Adrenal gland (tissue), 12 donors: Measurements from ENCODE around the gene CUL9. TPM values are rescaled to one million over a fixed set of nuclear protein-coding genes. Genes with fewer than 3 reads are reported as not detected.

Experiments used
- DNase-seq, 7 donors: peaks; one replicate each; pipeline ENCODE4 v3.0.0-alpha.2; 2019 to 2020
- H3K27ac ChIP-seq, 5 donors: fragments of 200-600 bp; sonication (generic) in 4 of 5; 1 replicate in 3 of 5; 2 replicates in 2 of 5; pipeline versions ENCODE4 v1.5.1 to v1.8.0; 2016 to 2020; ENCODE audit warnings: mild to moderate bottlenecking in 1 of 5
- H3K27me3 ChIP-seq: fragments of 200-600 bp; 2 replicates; pipeline ENCODE4 v1.8.0; 2021
- H3K36me3 ChIP-seq, 2 donors: fragments of 200-600 bp; replicated peaks in 1 of 2; 1 replicate in 1 of 2; 2 replicates in 1 of 2; pipeline versions ENCODE4 v1.5.1 to v1.8.0; 2018 to 2022
- H3K4me1 ChIP-seq, 2 donors: fragments of 200-600 bp; replicated peaks in 1 of 2; 1 replicate in 1 of 2; 2 replicates in 1 of 2; pipeline versions ENCODE4 v1.5.1 to v1.8.0; 2018 to 2021
- H3K4me3 ChIP-seq, 4 donors: fragments of 200-600 bp; sonication (generic) in 3 of 4; one replicate each; pipeline ENCODE4 v1.5.1; 2016 to 2018
- H3K9me3 ChIP-seq, 3 donors: fragments of 200-600 bp; sonication (generic) in 1 of 3; replicated peaks in 1 of 3; 1 replicate in 2 of 3; 2 replicates in 1 of 3; pipeline versions ENCODE4 v1.5.1 to v1.8.0; 2016 to 2021
- POLR2A ChIP-seq, 2 donors: fragments of 450-650 bp; IDR thresholded peaks; one replicate each; pipeline ENCODE4 v1.6.1; 2017; ENCODE audit warnings: antibody characterized with exemption in 2 of 2, mild to moderate bottlenecking in 2 of 2, moderate library complexity in 1 of 2
- WGBS, 4 donors: extraction: QIAGEN DNeasy Blood & Tissue Kit in 2 of 4; methylation state at CpG; one replicate each; pipeline versions ENCODE4 v1.1.5 to v1.1.7; 2013 to 2017; 5-methylcytosine and 5-hydroxymethylcytosine counted together
- intact Hi-C, 2 donors: fragments of 100-400 bp; cut with DNase I; formaldehyde crosslinking; loops; one replicate each; pipeline versions ENCODE4 v1.14.1 to v1.15.0; 2022 to 2023
- polyA plus RNA-seq, 3 donors: library from polyadenylated mRNA; stranded (reverse); fragments of 200-250 nt in 2 of 3; fragments of 350-450 nt in 1 of 3; fragmentation: Illumina TruSeq in 1 of 3; extraction: RNeasy Lipid Tissue Mini Kit (QIAGEN cat#74804) in 1 of 3; gene quantifications; one replicate each; pipeline ENCODE4 v1.2.3, GENCODE V29; 2013 to 2014
- total RNA-seq, 9 donors: library from RNA; depleted of rRNA in 4 of 9; stranded (reverse); fragments of >200 nt in 4 of 9; fragments of 120-200 nt in 1 of 9; fragmentation: NEBNext Ultra II Directional in 1 of 9; extraction: Animal tissue kit (Norgen Biotek cat#: 25700) in 1 of 9; gene quantifications; one replicate each; pipeline versions ENCODE4 v1.1.0 to v1.2.4, GENCODE V29; 2013 to 2023
- TF ChIP-seq, protein P1 (sequence below), 6 experiments: fragments of 450-650 bp in 4 of 6; fragments of 200-600 bp in 2 of 6; sonication (generic) in 1 of 6; IDR thresholded peaks; 1 replicate in 5 of 6; 2 replicates in 1 of 6; pipeline versions ENCODE4 v1.5.1 to v1.8.0; 2016 to 2021; ENCODE audit warnings: antibody characterized with exemption in 6 of 6, mild to moderate bottlenecking in 2 of 6, moderate library complexity in 1 of 6
- donor health status: healthy with polysubstance abuse.
- donor health status: Bipolar disorder and iron deficiency.
- donor health status: DM: yes; HTN: yes; CAD: no.
- donor health status: DM: no; HTN: no; CAD: no.
- donor health status: DM: no; HTN: no; CAD: no.
- donor health status: DM: yes; HTN: yes; CAD: no.

Gene CUL9
- total and polyA plus RNA-seq, 12 donors, result 13.3 to 195 (median 33.8) TPM

DNA sequence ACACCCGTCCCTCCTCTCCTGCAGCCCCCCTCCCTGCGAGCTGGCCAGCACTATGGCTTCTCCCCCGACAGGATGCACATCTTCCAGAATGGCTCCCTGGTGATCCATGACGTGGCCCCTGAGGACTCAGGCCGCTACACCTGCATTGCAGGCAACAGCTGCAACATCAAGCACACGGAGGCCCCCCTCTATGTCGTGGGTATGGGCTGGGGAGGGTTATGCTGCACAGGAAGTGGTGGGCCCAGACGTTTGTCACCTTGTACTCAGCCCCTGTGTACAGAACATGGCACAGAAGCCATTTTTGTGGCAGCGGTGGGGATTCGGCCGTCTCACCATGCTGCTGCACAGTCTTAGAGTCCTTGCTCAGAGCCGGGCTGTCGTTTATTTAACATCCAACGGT, 39.9 kb upstream of the CUL9 start:
- Histone ChIP-seq H3K27me3 (no peaks in the 10 kb centered on the region), H3K27ac (no peak overlapping the region)
- 70 to 76% (median 72%) methylated on average over 2 to 14 of the region's 14 CpGs for WGBS, 4 donors

GRCh38 chr6:43143235-43144128, 38.5 kb upstream of the CUL9 start:
- H3K4me1 ChIP-seq, result peaks cover 0 to 6% of the 10 kb centered on the region in 2 donors
- peak; percentile 85 to 94 (median 89) for DNase-seq
- H3K27me3 ChIP-seq, result no peaks in the 10 kb centered on the region
- intact Hi-C loops, result loop anchor here (5.0 kb wide), 2 partner anchors 81 to 236 kb away; no protein-coding TSS in a partner anchor
- no peak for TF ChIP-seq POLR2A (IDR thresholded peaks at IDR 0.05)
- TF ChIP-seq, protein P1, sequence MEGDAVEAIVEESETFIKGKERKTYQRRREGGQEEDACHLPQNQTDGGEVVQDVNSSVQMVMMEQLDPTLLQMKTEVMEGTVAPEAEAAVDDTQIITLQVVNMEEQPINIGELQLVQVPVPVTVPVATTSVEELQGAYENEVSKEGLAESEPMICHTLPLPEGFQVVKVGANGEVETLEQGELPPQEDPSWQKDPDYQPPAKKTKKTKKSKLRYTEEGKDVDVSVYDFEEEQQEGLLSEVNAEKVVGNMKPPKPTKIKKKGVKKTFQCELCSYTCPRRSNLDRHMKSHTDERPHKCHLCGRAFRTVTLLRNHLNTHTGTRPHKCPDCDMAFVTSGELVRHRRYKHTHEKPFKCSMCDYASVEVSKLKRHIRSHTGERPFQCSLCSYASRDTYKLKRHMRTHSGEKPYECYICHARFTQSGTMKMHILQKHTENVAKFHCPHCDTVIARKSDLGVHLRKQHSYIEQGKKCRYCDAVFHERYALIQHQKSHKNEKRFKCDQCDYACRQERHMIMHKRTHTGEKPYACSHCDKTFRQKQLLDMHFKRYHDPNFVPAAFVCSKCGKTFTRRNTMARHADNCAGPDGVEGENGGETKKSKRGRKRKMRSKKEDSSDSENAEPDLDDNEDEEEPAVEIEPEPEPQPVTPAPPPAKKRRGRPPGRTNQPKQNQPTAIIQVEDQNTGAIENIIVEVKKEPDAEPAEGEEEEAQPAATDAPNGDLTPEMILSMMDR (IDR thresholded peaks at IDR 0.05), result peak; percentile 88 to 99 (median 96)
- WGBS, 4 donors, result 12 to 37% (median 22%) methylated on average over 5 to 25 of the region's 25 CpGs
- no peaks in the 10 kb centered on the region for H3K9me3 ChIP-seq
- H3K27ac ChIP-seq, result no peak overlapping the region
- no peak overlapping the region for H3K4me3 ChIP-seq
- no peaks in the 10 kb centered on the region for H3K36me3 ChIP-seq

More for the DNA sequence above, 39.9 kb upstream of the CUL9 start:
- Histone ChIP-seq H3K4me1 (peaks cover 0 to 6% of the 10 kb centered on the region in 2 donors), H3K36me3 (no peaks in the 10 kb centered on the region), H3K9me3 (no peaks in the 10 kb centered on the region), H3K4me3 (no peak overlapping the region)
- TF ChIP-seq, protein P1 (IDR thresholded peaks at IDR 0.05), result no peak
- no peak for TF ChIP-seq POLR2A (IDR thresholded peaks at IDR 0.05)
- no peak for DNase-seq
- intact Hi-C loops, result loop anchor here (5.0 kb wide), 2 partner anchors 80 to 235 kb away; no protein-coding TSS in a partner anchor

DNA sequence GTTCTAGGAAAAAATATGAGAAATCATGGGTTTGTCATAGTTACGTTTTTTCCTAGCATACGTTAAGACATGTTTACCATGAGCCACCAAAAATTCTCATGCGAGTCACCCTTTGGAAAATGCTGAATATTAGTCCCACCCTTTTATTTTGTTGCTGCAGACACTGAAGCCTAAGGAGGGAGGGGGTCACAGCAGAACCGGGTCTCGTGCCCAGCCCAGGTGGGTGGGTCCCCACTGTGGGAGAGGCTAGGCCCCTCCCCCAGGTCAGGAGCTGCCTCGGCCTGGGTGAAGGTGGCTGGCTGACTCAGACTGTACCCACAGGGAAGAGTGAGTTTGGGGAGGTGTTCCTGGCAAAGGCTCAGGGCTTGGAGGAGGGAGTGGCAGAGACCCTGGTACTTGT, 37.1 kb upstream of the CUL9 start:
- no peak overlapping the region for H3K4me3 ChIP-seq
- WGBS, 4 donors, result 65 to 80% (median 76%) methylated on average over 5 to 6 of the region's 6 CpGs
- no peak overlapping the region for H3K27ac ChIP-seq
- no peaks in the 10 kb centered on the region for H3K27me3 ChIP-seq
- peaks cover 0 to 6% of the 10 kb centered on the region in 2 donors for H3K4me1 ChIP-seq
- TF ChIP-seq, protein P1 (IDR thresholded peaks at IDR 0.05), result no peak
- no peak for TF ChIP-seq POLR2A (IDR thresholded peaks at IDR 0.05)
- H3K36me3 ChIP-seq, result no peaks in the 10 kb centered on the region
- DNase-seq, result no peak
- H3K9me3 ChIP-seq, result no peaks in the 10 kb centered on the region
- intact Hi-C loops, result loop anchor here (5.0 kb wide), 3 partner anchors 73 to 238 kb away; no protein-coding TSS in a partner anchor

- no peak overlapping the region for H3K27ac ChIP-seq
- no peaks in the 10 kb centered on the region for H3K36me3 ChIP-seq
- no peak for DNase-seq
- intact Hi-C loops, result loop anchor here (5.0 kb wide), 2 partner anchors 74 to 239 kb away; no protein-coding TSS in a partner anchor
- WGBS, 4 donors, result 76 to 94% (median 89%) methylated on average over 3 of the region's 3 CpGs
- H3K9me3 ChIP-seq, result no peaks in the 10 kb centered on the region
- H3K4me1 ChIP-seq, result peaks cover 0 to 6% of the 10 kb centered on the region in 2 donors
- TF ChIP-seq, protein P1 (IDR thresholded peaks at IDR 0.05), result no peak
- TF ChIP-seq POLR2A (IDR thresholded peaks at IDR 0.05), result no peak
- H3K4me3 ChIP-seq, result no peak overlapping the region
- no peaks in the 10 kb centered on the region for H3K27me3 ChIP-seq
These were observed 35.7 kb upstream of the CUL9 start for GRCh38 chr6:43146261-43146660.
